HS-5 (cell line): ENCODE measurements around the gene COL19A1.
"Not testable (repeated sequence)": the region's sequence is repeated elsewhere in the genome, so short reads cannot be mapped to it uniquely, and the experiment has no call there.

Experiments used
- DNase-seq: peaks from one replicate; pipeline ENCODE4 v3.0.0-alpha.2; 2012; ENCODE audit warnings: low read depth

The COL19A1 gene

GRCh38 chr6:69866770-69867638 lies 648 bp downstream of the COL19A1 start:
- DNase-seq = no peak

- no peak for DNase-seq
Measured at GRCh38 chr6:69867639-69867976, 1.3 kb downstream of the COL19A1 start.

- DNase-seq = no peak
Measured at GRCh38 chr6:69868252-69868804, 2.0 kb downstream of the COL19A1 start.

- no peak for DNase-seq
Measured at GRCh38 chr6:69868961-69869360, 2.6 kb downstream of the COL19A1 start.

- no peak for DNase-seq
Measured at GRCh38 chr6:69871107-69871506, 4.8 kb downstream of the COL19A1 start.

- DNase-seq = no peak
Measured at GRCh38 chr6:69873291-69873690, 6.9 kb downstream of the COL19A1 start.

GRCh38 chr6:69875715-69876114 lies 9.4 kb downstream of the COL19A1 start:
- no peak for DNase-seq

- no peak for DNase-seq
Measured at GRCh38 chr6:69878795-69879194, 12.4 kb downstream of the COL19A1 start.

GRCh38 chr6:69880601-69881000 lies 14.2 kb downstream of the COL19A1 start:
- DNase-seq = no peak

GRCh38 chr6:69881322-69882151 lies 15.2 kb downstream of the COL19A1 start:
- DNase-seq = no peak

- DNase-seq = no peak
Measured at GRCh38 chr6:69883551-69883950, 17.2 kb downstream of the COL19A1 start.

GRCh38 chr6:69884231-69884630 lies 17.9 kb downstream of the COL19A1 start:
- DNase-seq = no peak

GRCh38 chr6:69887026-69887425 lies 20.7 kb downstream of the COL19A1 start:
- DNase-seq = no peak

GRCh38 chr6:69887714-69888345 lies 21.5 kb downstream of the COL19A1 start:
- no peak for DNase-seq

- no peak for DNase-seq
Measured at GRCh38 chr6:69888482-69889233, 22.3 kb downstream of the COL19A1 start.

GRCh38 chr6:69889234-69889974 lies 23.0 kb downstream of the COL19A1 start:
- not testable (repeated sequence) for DNase-seq

- DNase-seq = not testable (repeated sequence)
Measured at GRCh38 chr6:69892561-69892960, 26.2 kb downstream of the COL19A1 start.

GRCh38 chr6:69893266-69893665 lies 26.9 kb downstream of the COL19A1 start:
- DNase-seq = not testable (repeated sequence)

- no peak for DNase-seq
Measured at GRCh38 chr6:69894578-69895347, 28.4 kb downstream of the COL19A1 start.

GRCh38 chr6:69895396-69895795 lies 29.0 kb downstream of the COL19A1 start:
- no peak for DNase-seq
